Loucy (cell line): Measurements from ENCODE around the gene SERPINA12.

Experiments
- H2AFZ ChIP-seq: fragments of 200-600 bp; sonication (generic); 2 replicates; pipeline ENCODE4 v1.6.0; 2016; ENCODE audit warnings: antibody characterized with exemption, mild to moderate bottlenecking, low read length, moderate library complexity
- H3F3A ChIP-seq: fragments of 200-600 bp; 2 replicates; pipeline ENCODE4 v1.6.0; 2016; ENCODE audit warnings: antibody characterized with exemption, low read depth, mild to moderate bottlenecking
- H3K27me3 ChIP-seq: fragments of 200-600 bp; sonication (generic); 2 replicates; pipeline ENCODE4 v1.6.1; 2014; ENCODE audit warnings: low read length, mild to moderate bottlenecking; ENCODE audit not compliant: insufficient read depth, poor library complexity, severe bottlenecking
- H3K36me3 ChIP-seq: fragments of 200-600 bp; sonication (generic); 2 replicates; pipeline ENCODE4 v1.6.1; 2016; ENCODE audit warnings: low read length; ENCODE audit not compliant: insufficient read depth
- H3K4me1 ChIP-seq: fragments of 200-600 bp; sonication (generic); 2 replicates; pipeline ENCODE4 v1.5.1; 2014; ENCODE audit warnings: low read length, mild to moderate bottlenecking; ENCODE audit not compliant: insufficient read depth, poor library complexity, severe bottlenecking
- H3K4me2 ChIP-seq: fragments of 200-600 bp; sonication (generic); 2 replicates; pipeline ENCODE4 v1.6.0; 2014; ENCODE audit warnings: antibody characterized with exemption, low read length, low read depth, mild to moderate bottlenecking; ENCODE audit not compliant: poor library complexity, severe bottlenecking
- H3K4me3 ChIP-seq: fragments of 200-600 bp; sonication (generic); 2 replicates; pipeline ENCODE4 v1.5.1; 2014; ENCODE audit warnings: low read length, mild to moderate bottlenecking, mixed read lengths; ENCODE audit not compliant: poor library complexity, severe bottlenecking
- H3K79me2 ChIP-seq: fragments of 200-600 bp; sonication (generic); 2 replicates; pipeline ENCODE4 v1.6.1; 2014; ENCODE audit warnings: low read length; ENCODE audit not compliant: insufficient read depth
- H3K9ac ChIP-seq: fragments of 200-600 bp; sonication (generic); 2 replicates; pipeline ENCODE4 v1.6.0; 2014; ENCODE audit warnings: mild to moderate bottlenecking, low read depth, low read length, moderate library complexity; ENCODE audit not compliant: poor library complexity, severe bottlenecking
- H3K9me2 ChIP-seq: fragments of 200-600 bp; sonication (generic); replicated peaks from 2 replicates; pipeline ENCODE4 v1.6.1; 2016; ENCODE audit warnings: low read depth, low read length, mixed read lengths
- H3K9me3 ChIP-seq: fragments of 200-600 bp; sonication (generic); 2 replicates; pipeline ENCODE4 v1.6.1; 2014; ENCODE audit warnings: mild to moderate bottlenecking, antibody characterized with exemption, low read length, low read depth; ENCODE audit not compliant: insufficient read depth
- H4K20me1 ChIP-seq: fragments of 200-600 bp; sonication (generic); 2 replicates; pipeline ENCODE4 v1.6.0; 2014; ENCODE audit warnings: antibody characterized with exemption, low read length, mild to moderate bottlenecking; ENCODE audit not compliant: insufficient read depth, poor library complexity, severe bottlenecking
- EZH2phosphoT487 ChIP-seq: fragments of 200-600 bp; IDR thresholded peaks from 2 replicates; pipeline ENCODE4 v1.6.1; 2018; ENCODE audit warnings: antibody characterized with exemption, mild to moderate bottlenecking, moderate library complexity, borderline replicate concordance
- TF ChIP-seq, protein P1 (sequence below): fragments of 200-600 bp; sonication (generic); conservative IDR thresholded peaks from 2 replicates; pipeline ENCODE4 v1.5.1; 2014; ENCODE audit warnings: mild to moderate bottlenecking, antibody characterized with exemption, low read length

SERPINA12 gene

DNA sequence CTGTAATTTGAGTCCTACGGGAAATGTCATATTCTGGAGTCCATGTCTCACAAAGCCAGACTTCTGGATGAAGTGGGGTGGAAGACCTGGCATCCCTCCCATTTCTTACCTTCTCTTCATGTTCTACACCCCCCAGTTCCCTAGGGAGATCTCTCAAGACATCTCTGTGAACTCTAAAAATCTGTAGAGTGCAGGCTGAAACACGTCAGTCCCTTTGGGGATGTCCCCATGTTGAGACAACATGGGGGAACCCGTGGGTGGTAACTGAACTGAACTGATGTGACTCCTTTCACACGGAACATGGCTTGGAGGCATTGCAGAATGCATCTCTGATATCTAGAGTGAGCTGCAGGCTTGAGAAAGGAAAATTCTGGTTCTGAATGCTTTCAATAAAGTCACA is 15.2 kb downstream of the SERPINA12 start:
- no peak for TF ChIP-seq EZH2phosphoT487
- TF ChIP-seq, protein P1, sequence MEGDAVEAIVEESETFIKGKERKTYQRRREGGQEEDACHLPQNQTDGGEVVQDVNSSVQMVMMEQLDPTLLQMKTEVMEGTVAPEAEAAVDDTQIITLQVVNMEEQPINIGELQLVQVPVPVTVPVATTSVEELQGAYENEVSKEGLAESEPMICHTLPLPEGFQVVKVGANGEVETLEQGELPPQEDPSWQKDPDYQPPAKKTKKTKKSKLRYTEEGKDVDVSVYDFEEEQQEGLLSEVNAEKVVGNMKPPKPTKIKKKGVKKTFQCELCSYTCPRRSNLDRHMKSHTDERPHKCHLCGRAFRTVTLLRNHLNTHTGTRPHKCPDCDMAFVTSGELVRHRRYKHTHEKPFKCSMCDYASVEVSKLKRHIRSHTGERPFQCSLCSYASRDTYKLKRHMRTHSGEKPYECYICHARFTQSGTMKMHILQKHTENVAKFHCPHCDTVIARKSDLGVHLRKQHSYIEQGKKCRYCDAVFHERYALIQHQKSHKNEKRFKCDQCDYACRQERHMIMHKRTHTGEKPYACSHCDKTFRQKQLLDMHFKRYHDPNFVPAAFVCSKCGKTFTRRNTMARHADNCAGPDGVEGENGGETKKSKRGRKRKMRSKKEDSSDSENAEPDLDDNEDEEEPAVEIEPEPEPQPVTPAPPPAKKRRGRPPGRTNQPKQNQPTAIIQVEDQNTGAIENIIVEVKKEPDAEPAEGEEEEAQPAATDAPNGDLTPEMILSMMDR, result no peak
- Histone ChIP-seq H3K9me2 (no peaks in the 10 kb centered on the region), H3K27me3 (no peaks in the 10 kb centered on the region)

DNA sequence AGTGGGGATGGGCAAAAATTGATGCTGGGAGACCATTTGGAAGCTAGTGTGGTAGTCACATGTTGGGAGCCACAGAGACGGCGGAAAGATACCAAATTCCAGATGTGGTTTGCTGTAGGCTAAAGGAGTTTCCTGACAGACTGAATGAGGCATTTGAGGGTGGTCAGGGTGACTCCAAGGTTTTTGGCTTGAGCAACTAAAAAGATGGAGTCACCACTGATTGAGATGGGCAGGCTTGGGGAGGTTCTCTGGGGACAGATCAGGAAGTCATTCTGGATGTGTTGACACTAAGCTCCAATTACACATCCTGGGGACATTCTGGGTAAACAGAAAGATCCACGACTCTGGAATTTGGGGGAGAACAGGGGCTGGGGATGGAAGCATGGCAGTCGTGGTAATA is 17.8 kb downstream of the SERPINA12 start:
- Histone ChIP-seq H2AFZ (no peak overlapping the region), H3K79me2 (no peaks in the 10 kb centered on the region), H3K4me1 (no peaks in the 10 kb centered on the region), H4K20me1 (no peaks in the 10 kb centered on the region), H3K27me3 (no peaks in the 10 kb centered on the region), H3K4me2 (no peak overlapping the region), H3K9me3 (no peaks in the 10 kb centered on the region; the same call in 1 of the 2 replicates), H3K4me3 (no peak overlapping the region), H3K9ac (no peak overlapping the region), H3K9me2 (no peaks in the 10 kb centered on the region), H3F3A (no peaks in the 10 kb centered on the region), H3K36me3 (no peaks in the 10 kb centered on the region)
- TF ChIP-seq, protein P1, result no peak
- TF ChIP-seq EZH2phosphoT487, result no peak

More for the DNA sequence above, 15.2 kb downstream of the SERPINA12 start:
- H3K4me2 ChIP-seq, result no peak overlapping the region
- no peaks in the 10 kb centered on the region for H3K36me3 ChIP-seq
- H3K4me1 ChIP-seq, result no peaks in the 10 kb centered on the region
- H4K20me1 ChIP-seq, result no peaks in the 10 kb centered on the region
- no peak overlapping the region for H2AFZ ChIP-seq
- no peaks in the 10 kb centered on the region for H3K79me2 ChIP-seq
- H3K9me3 ChIP-seq, result no peaks in the 10 kb centered on the region; the same call in 1 of the 2 replicates
- H3K4me3 ChIP-seq, result no peak overlapping the region
- no peaks in the 10 kb centered on the region for H3F3A ChIP-seq
- no peak overlapping the region for H3K9ac ChIP-seq

DNA sequence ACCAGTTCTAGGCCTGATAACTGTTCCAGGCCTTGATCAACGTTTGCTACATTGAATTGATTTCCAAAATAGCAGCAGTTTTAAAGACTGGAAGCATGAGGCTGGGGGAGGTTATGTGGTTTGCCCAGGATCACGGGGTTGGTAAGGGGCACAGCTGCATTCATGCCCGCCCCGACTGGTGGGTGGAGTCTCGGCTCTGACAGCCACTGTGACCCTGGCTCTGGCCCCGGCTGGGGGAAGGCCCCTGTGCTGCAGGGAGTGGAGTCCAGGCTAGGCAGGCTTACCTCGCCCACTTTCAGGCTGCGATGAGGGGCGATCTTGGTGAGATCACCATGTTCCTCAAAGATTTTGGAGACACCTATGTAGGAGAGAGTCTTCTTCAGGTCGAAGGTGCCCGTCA is 19.9 kb downstream of the SERPINA12 start:
- Histone ChIP-seq H3K36me3 (no peaks in the 10 kb centered on the region), H3K4me2 (no peak overlapping the region), H3K9me3 (no peaks in the 10 kb centered on the region; the same call in 1 of the 2 replicates), H3K27me3 (no peaks in the 10 kb centered on the region), H4K20me1 (no peaks in the 10 kb centered on the region), H3K79me2 (no peaks in the 10 kb centered on the region), H3K4me3 (no peak overlapping the region), H3K4me1 (no peaks in the 10 kb centered on the region), H3F3A (no peaks in the 10 kb centered on the region), H2AFZ (no peak overlapping the region), H3K9ac (no peak overlapping the region), H3K9me2 (no peaks in the 10 kb centered on the region)
- TF ChIP-seq, protein P1, result no peak
- TF ChIP-seq EZH2phosphoT487, result no peak
